HepG2 (cell line): ENCODE results near the gene ACP7. TPM values are rescaled to one million over a fixed set of nuclear protein-coding genes. Genes with fewer than 3 reads are reported as not detected.

Experiments
- ATF7-NPFF ChIP-seq: sonication (generic); formaldehyde crosslinking; IDR thresholded peaks from 2 replicates; pipeline ENCODE4 v1.8.1; 2023; ENCODE audit warnings: mild to moderate bottlenecking, low read depth, missing genetic modification reagents, moderate library complexity
- CHD4 ChIP-seq: fragments of 200-600 bp; sonication (generic); IDR thresholded peaks from 2 replicates; pipeline ENCODE4 v1.7.0; 2017; ENCODE audit warnings: mild to moderate bottlenecking, low read length, borderline replicate concordance
- EEA1 ChIP-seq: sonication (generic); formaldehyde crosslinking; IDR thresholded peaks from 2 replicates; pipeline ENCODE4 v1.5.1; 2020; ENCODE audit warnings: mild to moderate bottlenecking, missing genetic modification reagents, borderline replicate concordance
- HDAC1 ChIP-seq: sonication (generic); formaldehyde crosslinking; IDR thresholded peaks from 2 replicates; pipeline ENCODE4 v1.5.1; 2020; ENCODE audit warnings: mild to moderate bottlenecking, missing genetic modification reagents
- HNRNPLL ChIP-seq: fragments of 200-400 bp; formaldehyde crosslinking; IDR thresholded peaks from 2 replicates; pipeline ENCODE4 v1.6.1; 2017; ENCODE audit warnings: mild to moderate bottlenecking, low read depth, low read length; ENCODE audit not compliant: poor library complexity, severe bottlenecking
- HNRNPUL1 ChIP-seq: fragments of 200-400 bp; formaldehyde crosslinking; IDR thresholded peaks from 2 replicates; pipeline ENCODE4 v1.6.1; 2017; ENCODE audit warnings: low read depth, mild to moderate bottlenecking, low read length, moderate library complexity
- HOXA5 ChIP-seq: sonication (generic); formaldehyde crosslinking; IDR thresholded peaks from 2 replicates; pipeline ENCODE4 v1.4.0; 2020; ENCODE audit warnings: missing genetic modification reagents
- KAT8 ChIP-seq: IDR thresholded peaks from 2 replicates; pipeline ENCODE4 v1.6.1; 2016; ENCODE audit warnings: missing genetic modification reagents, missing compliant biosample characterization
- MAZ ChIP-seq, 2 experiments: sonication (generic) in 1 of 2; formaldehyde crosslinking in 1 of 2; IDR thresholded peaks; 2 replicates each; pipeline versions ENCODE4 v1.5.0 to v1.6.1; 2012 to 2020; ENCODE audit warnings: low read depth in 2 of 2, mild to moderate bottlenecking in 2 of 2, borderline replicate concordance in 1 of 2, improper control_type of control experiment in 1 of 2, low read length in 1 of 2, missing genetic modification reagents in 1 of 2, moderate library complexity in 1 of 2
- NCOA2 ChIP-seq: sonication (generic); formaldehyde crosslinking; IDR thresholded peaks from 2 replicates; pipeline ENCODE4 v1.8.0; 2022; ENCODE audit warnings: inconsistent platforms
- ONECUT2 ChIP-seq: sonication (generic); formaldehyde crosslinking; IDR thresholded peaks from 2 replicates; pipeline ENCODE4 v1.4.0; 2020; ENCODE audit warnings: missing genetic modification reagents
- TBP ChIP-seq: sonication (generic); formaldehyde crosslinking; IDR thresholded peaks from 2 replicates; pipeline ENCODE4 v1.5.0; 2020; ENCODE audit warnings: missing genetic modification reagents
- TOE1 ChIP-seq: sonication (generic); formaldehyde crosslinking; IDR thresholded peaks from 2 replicates; pipeline ENCODE4 v1.4.0; 2020; ENCODE audit warnings: mild to moderate bottlenecking, missing genetic modification reagents
- ZBTB8A ChIP-seq: sonication (generic); formaldehyde crosslinking; IDR thresholded peaks from 2 replicates; pipeline ENCODE4 v1.4.0; 2020; ENCODE audit warnings: mild to moderate bottlenecking, low read depth, missing genetic modification reagents, borderline replicate concordance
- ZNF24 ChIP-seq: fragments of 450-650 bp; IDR thresholded peaks from 2 replicates; pipeline ENCODE4 v1.6.1; 2017; ENCODE audit warnings: antibody characterized with exemption, mild to moderate bottlenecking
- ZNF333 ChIP-seq: sonication (generic); formaldehyde crosslinking; IDR thresholded peaks from 2 replicates; pipeline ENCODE4 v1.4.0; 2020; ENCODE audit warnings: mild to moderate bottlenecking, missing genetic modification reagents, borderline replicate concordance
- ZNF431 ChIP-seq: sonication (generic); formaldehyde crosslinking; IDR thresholded peaks from 2 replicates; pipeline ENCODE4 v1.9.0; 2022; ENCODE audit warnings: missing genetic modification reagents, low read depth, mild to moderate bottlenecking, borderline replicate concordance
- ZNF792 ChIP-seq: IDR thresholded peaks from 2 replicates; pipeline ENCODE4 v1.6.1; 2016
- polyA plus RNA-seq, 8 experiments: library from polyadenylated mRNA; depleted of rRNA in 3 of 8; stranded (reverse) in 7 of 8; unstranded in 1 of 8; fragments of >200 nt; fragmentation: Illumina TruSeq in 4 of 8; extraction: Trizol in 4 of 8; gene quantifications; 2 replicates each; pipeline versions ENCODE4 v1.2.1 to v1.2.3, GENCODE V29; 2011 to 2016; ENCODE audit warnings: low read depth in 4 of 8, missing spikeins in 1 of 8, mixed read lengths in 1 of 8; ENCODE audit not compliant: insufficient read depth in 1 of 8
- total RNA-seq, 5 experiments: library from RNA; depleted of rRNA; stranded (reverse); fragments of >200 nt; fragmentation: Illumina TruSeq; extraction: Trizol; gene quantifications; 2 replicates each; pipeline ENCODE4 v1.2.3, GENCODE V29; 2016; ENCODE audit warnings: low read depth in 1 of 5
- TF ChIP-seq, protein P1 (sequence below): sonication (generic); formaldehyde crosslinking; IDR thresholded peaks from 2 replicates; pipeline ENCODE4 v1.5.0; 2020; ENCODE audit warnings: mild to moderate bottlenecking, missing genetic modification reagents
- TF ChIP-seq, protein P2 (sequence below): sonication (generic); formaldehyde crosslinking; IDR thresholded peaks from 2 replicates; pipeline ENCODE4 v1.4.0; 2020; ENCODE audit warnings: low read depth, mild to moderate bottlenecking, missing genetic modification reagents
- TF ChIP-seq, protein P3 (sequence below): sonication (generic); formaldehyde crosslinking; IDR thresholded peaks from 2 replicates; pipeline ENCODE4 v1.4.0; 2020; ENCODE audit warnings: mild to moderate bottlenecking, missing genetic modification reagents
- TF ChIP-seq, protein P4 (sequence below): fragments of 450-650 bp; IDR thresholded peaks from 2 replicates; pipeline ENCODE4 v1.6.1; 2017

Gene ACP7
- total and polyA plus RNA-seq, 2 of the 13 experiments (the other 11 are each of a cell fraction or from before 2014, with no cell fraction given), result not detected

DNA sequence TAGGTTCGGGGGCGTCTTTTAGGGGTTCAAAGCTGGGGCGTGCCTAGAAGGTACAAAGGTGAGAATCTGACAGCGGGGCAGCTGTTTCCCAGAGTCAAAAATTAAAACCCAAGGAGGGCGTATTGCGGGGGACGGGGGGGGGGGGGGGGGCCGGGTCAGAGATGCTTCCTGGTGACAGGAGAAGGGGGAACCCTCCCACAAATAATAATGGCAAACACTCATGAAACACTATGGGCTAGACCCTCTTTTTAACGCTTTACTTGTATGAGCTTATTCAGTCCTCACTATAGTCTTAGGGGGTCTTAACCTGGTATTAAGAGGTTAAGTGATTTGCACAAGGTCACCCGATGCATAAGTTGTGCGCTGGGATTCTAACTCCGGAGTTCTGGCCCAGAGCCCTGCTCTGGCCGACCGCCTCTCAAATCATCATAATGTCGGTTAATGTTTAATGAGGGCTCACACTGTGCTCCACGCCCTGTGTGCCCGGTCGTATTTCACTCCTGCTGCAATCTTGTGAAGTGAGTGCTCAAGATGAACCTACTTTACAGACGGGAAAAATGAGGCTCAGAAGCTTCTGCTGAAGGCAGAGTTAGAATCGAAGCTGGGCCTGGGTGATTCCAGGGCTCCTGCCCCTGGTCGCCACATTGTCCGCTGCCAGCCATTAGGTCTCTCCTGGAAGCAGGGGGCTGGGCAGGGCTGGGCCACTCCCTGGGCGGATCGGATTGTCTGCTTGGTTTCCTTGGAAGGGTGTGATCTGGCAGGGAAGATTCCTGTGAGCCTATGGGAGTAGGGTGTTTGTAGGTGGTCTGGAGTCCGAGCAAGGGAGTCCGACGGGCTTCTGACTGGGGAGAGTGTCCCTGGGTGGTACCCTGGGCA lies 42.4 kb downstream of the ACP7 start (continued):
- TF ChIP-seq, protein P1, sequence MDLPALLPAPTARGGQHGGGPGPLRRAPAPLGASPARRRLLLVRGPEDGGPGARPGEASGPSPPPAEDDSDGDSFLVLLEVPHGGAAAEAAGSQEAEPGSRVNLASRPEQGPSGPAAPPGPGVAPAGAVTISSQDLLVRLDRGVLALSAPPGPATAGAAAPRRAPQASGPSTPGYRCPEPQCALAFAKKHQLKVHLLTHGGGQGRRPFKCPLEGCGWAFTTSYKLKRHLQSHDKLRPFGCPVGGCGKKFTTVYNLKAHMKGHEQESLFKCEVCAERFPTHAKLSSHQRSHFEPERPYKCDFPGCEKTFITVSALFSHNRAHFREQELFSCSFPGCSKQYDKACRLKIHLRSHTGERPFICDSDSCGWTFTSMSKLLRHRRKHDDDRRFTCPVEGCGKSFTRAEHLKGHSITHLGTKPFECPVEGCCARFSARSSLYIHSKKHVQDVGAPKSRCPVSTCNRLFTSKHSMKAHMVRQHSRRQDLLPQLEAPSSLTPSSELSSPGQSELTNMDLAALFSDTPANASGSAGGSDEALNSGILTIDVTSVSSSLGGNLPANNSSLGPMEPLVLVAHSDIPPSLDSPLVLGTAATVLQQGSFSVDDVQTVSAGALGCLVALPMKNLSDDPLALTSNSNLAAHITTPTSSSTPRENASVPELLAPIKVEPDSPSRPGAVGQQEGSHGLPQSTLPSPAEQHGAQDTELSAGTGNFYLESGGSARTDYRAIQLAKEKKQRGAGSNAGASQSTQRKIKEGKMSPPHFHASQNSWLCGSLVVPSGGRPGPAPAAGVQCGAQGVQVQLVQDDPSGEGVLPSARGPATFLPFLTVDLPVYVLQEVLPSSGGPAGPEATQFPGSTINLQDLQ (CRISPR knock-in tag), result no peak
- TF ChIP-seq HNRNPLL (no peak), NCOA2 (CRISPR knock-in tag) (peak; percentile 36; the same call in 1 of the 2 replicates), HOXA5 (CRISPR knock-in tag) (no peak), ATF7-NPFF (CRISPR knock-in tag) (0 out of 2 replicates have a peak, but pooled peaks have one; percentile 25), HNRNPUL1 (no peak), ZBTB8A (no peak), ZNF431 (CRISPR knock-in tag) (no peak), MAZ (IDR thresholded peaks at IDR 0.05; ENCODE audit: borderline replicate concordance, low read depth, low read length) (no peak), MAZ (CRISPR knock-in tag; IDR thresholded peaks at IDR 0.05; ENCODE audit: low read depth) (0 out of 2 replicates have a peak, but pooled peaks have one; percentile 19), TOE1 (CRISPR knock-in tag) (no peak), ZNF333 (CRISPR knock-in tag) (no peak), CHD4 (peak; percentile 89), ONECUT2 (CRISPR knock-in tag) (no peak), ZNF792 (CRISPR knock-in tag) (no peak), HDAC1 (no peak; the same call in 1 of the 2 replicates), KAT8 (CRISPR knock-in tag) (no peak), ZNF24 (no peak), EEA1 (no peak), TBP (CRISPR knock-in tag) (no peak)
- TF ChIP-seq, protein P2, sequence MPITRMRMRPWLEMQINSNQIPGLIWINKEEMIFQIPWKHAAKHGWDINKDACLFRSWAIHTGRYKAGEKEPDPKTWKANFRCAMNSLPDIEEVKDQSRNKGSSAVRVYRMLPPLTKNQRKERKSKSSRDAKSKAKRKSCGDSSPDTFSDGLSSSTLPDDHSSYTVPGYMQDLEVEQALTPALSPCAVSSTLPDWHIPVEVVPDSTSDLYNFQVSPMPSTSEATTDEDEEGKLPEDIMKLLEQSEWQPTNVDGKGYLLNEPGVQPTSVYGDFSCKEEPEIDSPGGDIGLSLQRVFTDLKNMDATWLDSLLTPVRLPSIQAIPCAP, result no peak
- TF ChIP-seq, protein P3, sequence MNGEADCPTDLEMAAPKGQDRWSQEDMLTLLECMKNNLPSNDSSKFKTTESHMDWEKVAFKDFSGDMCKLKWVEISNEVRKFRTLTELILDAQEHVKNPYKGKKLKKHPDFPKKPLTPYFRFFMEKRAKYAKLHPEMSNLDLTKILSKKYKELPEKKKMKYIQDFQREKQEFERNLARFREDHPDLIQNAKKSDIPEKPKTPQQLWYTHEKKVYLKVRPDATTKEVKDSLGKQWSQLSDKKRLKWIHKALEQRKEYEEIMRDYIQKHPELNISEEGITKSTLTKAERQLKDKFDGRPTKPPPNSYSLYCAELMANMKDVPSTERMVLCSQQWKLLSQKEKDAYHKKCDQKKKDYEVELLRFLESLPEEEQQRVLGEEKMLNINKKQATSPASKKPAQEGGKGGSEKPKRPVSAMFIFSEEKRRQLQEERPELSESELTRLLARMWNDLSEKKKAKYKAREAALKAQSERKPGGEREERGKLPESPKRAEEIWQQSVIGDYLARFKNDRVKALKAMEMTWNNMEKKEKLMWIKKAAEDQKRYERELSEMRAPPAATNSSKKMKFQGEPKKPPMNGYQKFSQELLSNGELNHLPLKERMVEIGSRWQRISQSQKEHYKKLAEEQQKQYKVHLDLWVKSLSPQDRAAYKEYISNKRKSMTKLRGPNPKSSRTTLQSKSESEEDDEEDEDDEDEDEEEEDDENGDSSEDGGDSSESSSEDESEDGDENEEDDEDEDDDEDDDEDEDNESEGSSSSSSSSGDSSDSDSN (CRISPR knock-in tag), result no peak
- TF ChIP-seq, protein P4, sequence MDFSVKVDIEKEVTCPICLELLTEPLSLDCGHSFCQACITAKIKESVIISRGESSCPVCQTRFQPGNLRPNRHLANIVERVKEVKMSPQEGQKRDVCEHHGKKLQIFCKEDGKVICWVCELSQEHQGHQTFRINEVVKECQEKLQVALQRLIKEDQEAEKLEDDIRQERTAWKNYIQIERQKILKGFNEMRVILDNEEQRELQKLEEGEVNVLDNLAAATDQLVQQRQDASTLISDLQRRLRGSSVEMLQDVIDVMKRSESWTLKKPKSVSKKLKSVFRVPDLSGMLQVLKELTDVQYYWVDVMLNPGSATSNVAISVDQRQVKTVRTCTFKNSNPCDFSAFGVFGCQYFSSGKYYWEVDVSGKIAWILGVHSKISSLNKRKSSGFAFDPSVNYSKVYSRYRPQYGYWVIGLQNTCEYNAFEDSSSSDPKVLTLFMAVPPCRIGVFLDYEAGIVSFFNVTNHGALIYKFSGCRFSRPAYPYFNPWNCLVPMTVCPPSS, result no peak
